Osteoblast (primary cell): ENCODE data around the gene STAB1. TPM values are rescaled to one million over a fixed set of nuclear protein-coding genes. Genes with fewer than 3 reads are reported as not detected.

Source experiments
- DNase-seq: peaks from one replicate; pipeline ENCODE4 v3.0.0; 2011; ENCODE audit warnings: low spot score, mixed read lengths; ENCODE audit not compliant: insufficient read length; ENCODE audit errors: missing footprints
- H2AFZ ChIP-seq: 2 replicates; pipeline ENCODE4 v1.6.0; 2011; ENCODE audit warnings: mild to moderate bottlenecking, low read length
- H3K27ac ChIP-seq: 2 replicates; pipeline ENCODE4 v1.5.1; 2011; ENCODE audit warnings: mild to moderate bottlenecking, low read depth, low read length, moderate library complexity
- H3K27me3 ChIP-seq: 2 replicates; pipeline ENCODE4 v1.6.0; 2012; ENCODE audit warnings: mild to moderate bottlenecking, control low read depth, inconsistent platforms, low read length, moderate library complexity; ENCODE audit not compliant: insufficient read depth
- H3K36me3 ChIP-seq: 2 replicates; pipeline ENCODE4 v1.5.1; 2011; ENCODE audit warnings: mild to moderate bottlenecking, low read length, control low read depth, moderate library complexity; ENCODE audit not compliant: insufficient read depth
- H3K4me1 ChIP-seq: 2 replicates; pipeline ENCODE4 v1.5.1; 2011; ENCODE audit warnings: mild to moderate bottlenecking, low read length, control low read depth, moderate library complexity; ENCODE audit not compliant: insufficient read depth
- H3K4me2 ChIP-seq: 2 replicates; pipeline ENCODE4 v1.6.0; 2011; ENCODE audit warnings: mild to moderate bottlenecking, low read length; ENCODE audit not compliant: insufficient read depth
- H3K4me3 ChIP-seq: fragments of 200-600 bp; sonication (generic); 3 replicates; pipeline ENCODE4 v1.5.1; 2012; ENCODE audit warnings: mild to moderate bottlenecking, low read length, inconsistent platforms; ENCODE audit not compliant: insufficient read depth
- H3K79me2 ChIP-seq: 2 replicates; pipeline ENCODE4 v1.6.0; 2012; ENCODE audit warnings: mild to moderate bottlenecking, low read length, control low read depth, inconsistent platforms; ENCODE audit not compliant: insufficient read depth
- H3K9me3 ChIP-seq: 2 replicates; pipeline ENCODE4 v1.5.1; 2011; ENCODE audit warnings: low read depth, low read length, control low read depth
- H4K20me1 ChIP-seq: 2 replicates; pipeline ENCODE4 v1.6.0; 2012; ENCODE audit warnings: mild to moderate bottlenecking, low read length, control low read depth; ENCODE audit not compliant: insufficient read depth
- CTCF ChIP-seq: IDR thresholded peaks from 2 replicates; pipeline ENCODE4 v1.5.1; 2011; ENCODE audit warnings: mild to moderate bottlenecking, low read depth, low read length, moderate library complexity; ENCODE audit errors: extremely low read depth
- total RNA-seq: library from RNA; depleted of rRNA; stranded (reverse); fragments of >200 nt; gene quantifications from 2 replicates; pipeline ENCODE4 v1.2.3, GENCODE V29; 2012

STAB1 gene
- total RNA-seq, 1 donor = 1.1 TPM

- no peaks in the 10 kb centered on the region for H3K27me3 ChIP-seq
- peaks cover 16% of the 10 kb centered on the region for H3K4me1 ChIP-seq
- no peak overlapping the region for H3K4me3 ChIP-seq
- no peak overlapping the region for H2AFZ ChIP-seq
- H4K20me1 ChIP-seq = peaks cover 9% of the 10 kb centered on the region
- no peak for TF ChIP-seq CTCF
- H3K79me2 ChIP-seq = peaks cover 20% of the 10 kb centered on the region
- no peak overlapping the region for H3K4me2 ChIP-seq
- no peak for DNase-seq
- no peak overlapping the region for H3K27ac ChIP-seq
- H3K9me3 ChIP-seq = no peaks in the 10 kb centered on the region
- H3K36me3 ChIP-seq = no peaks in the 10 kb centered on the region
These were observed 43.0 kb upstream of the STAB1 start for GRCh38 chr3:52452126-52452525.

GRCh38 chr3:52452570-52453221, 42.4 kb upstream of the STAB1 start:
- no peak for TF ChIP-seq CTCF
- H3K9me3 ChIP-seq = no peaks in the 10 kb centered on the region
- H3K27ac ChIP-seq = no peak overlapping the region
- no peak overlapping the region for H2AFZ ChIP-seq
- peaks cover 19% of the 10 kb centered on the region for H3K4me1 ChIP-seq
- H3K4me2 ChIP-seq = no peak overlapping the region
- peaks cover 15% of the 10 kb centered on the region for H4K20me1 ChIP-seq
- no peak overlapping the region for H3K4me3 ChIP-seq
- peaks cover 4% of the 10 kb centered on the region for H3K36me3 ChIP-seq
- H3K79me2 ChIP-seq = peaks cover 26% of the 10 kb centered on the region
- H3K27me3 ChIP-seq = no peaks in the 10 kb centered on the region
- DNase-seq = no peak

- no peaks in the 10 kb centered on the region for H3K27me3 ChIP-seq
- DNase-seq = peak; percentile 76
- no peak for TF ChIP-seq CTCF
- H3K4me1 ChIP-seq = peaks cover 19% of the 10 kb centered on the region
- peaks cover 23% of the 10 kb centered on the region for H4K20me1 ChIP-seq
- H3K9me3 ChIP-seq = no peaks in the 10 kb centered on the region
- peak within 1 kb of the TSS; percentile 87 for H2AFZ ChIP-seq
- peaks cover 36% of the 10 kb centered on the region for H3K79me2 ChIP-seq
- H3K4me2 ChIP-seq = peak within 1 kb of the TSS; percentile 92
- peak within 1 kb of the TSS; percentile 92 for H3K4me3 ChIP-seq
- H3K27ac ChIP-seq = peak within 1 kb of the TSS; percentile 73
- peaks cover 14% of the 10 kb centered on the region for H3K36me3 ChIP-seq
These were observed 41.5 kb upstream of the STAB1 start, which contains the start of gene TNNC1 for GRCh38 chr3:52453496-52454249. Gene TNNC1 (minus strand): TSS chr3:52454041. CDS start chr3:52454015, 26 bp downstream.
